ENCODE data around the gene DPP6. TPM values are rescaled to one million over a fixed set of nuclear protein-coding genes. Genes with fewer than 3 reads are reported as not detected.
"Not testable (repeated sequence)": the region's sequence is repeated elsewhere in the genome, so short reads cannot be mapped to it uniquely, and the experiment has no call there.

Gene DPP6
- polyA plus RNA-seq, 3 donors = 0.06 to 0.68 TPM; not detected in 1

GRCh38 chr7:154916381-154916780 is 864.2 kb downstream of the DPP6 start:
- WGBS, 3 donors = 81 to 93% (median 82%) methylated on average over 10 to 14 of the region's 14 CpGs
- H3K27ac ChIP-seq (ENCODE audit: low read depth, low read length) = no peak overlapping the region

GRCh38 chr7:154916856-154917807 is 864.9 kb downstream of the DPP6 start:
- no peak overlapping the region for H3K27ac ChIP-seq (ENCODE audit: low read depth, low read length)
- 84 to 90% (median 88%) methylated on average over 13 of the region's 13 CpGs for WGBS, 3 donors

GRCh38 chr7:154917808-154918160 is 865.6 kb downstream of the DPP6 start:
- WGBS, 3 donors = 72 to 86% (median 83%) methylated on average over 7 of the region's 7 CpGs

GRCh38 chr7:154918266-154918665 is 866.1 kb downstream of the DPP6 start:
- H3K27ac ChIP-seq (ENCODE audit: low read depth, low read length) = no peak overlapping the region
- 78 to 79% (median 78%) methylated on average over 6 of the region's 6 CpGs for WGBS, 3 donors

More at GRCh38 chr7:154917808-154918160, 865.6 kb downstream of the DPP6 start:
- H3K27ac ChIP-seq (ENCODE audit: low read depth, low read length) = no peak overlapping the region

- WGBS, 3 donors = 82 to 85% (median 84%) methylated on average over 6 of the region's 6 CpGs
These were observed 866.5 kb downstream of the DPP6 start for GRCh38 chr7:154918741-154919140.

GRCh38 chr7:154919344-154920225 is 867.4 kb downstream of the DPP6 start:
- no peak overlapping the region for H3K27ac ChIP-seq (ENCODE audit: low read depth, low read length)
- 34 to 69% (median 64%) methylated on average over 11 of the region's 11 CpGs for WGBS, 3 donors

More at GRCh38 chr7:154918741-154919140, 866.5 kb downstream of the DPP6 start:
- no peak overlapping the region for H3K27ac ChIP-seq (ENCODE audit: low read depth, low read length)

- WGBS, 3 donors = 66 to 71% (median 70%) methylated on average over 2 of the region's 2 CpGs
These were observed 870.3 kb downstream of the DPP6 start for GRCh38 chr7:154922472-154922871.

GRCh38 chr7:154927624-154928125 is 875.5 kb downstream of the DPP6 start:
- WGBS, 3 donors = 0 to 2% (median 1%) methylated on average over 5 of the region's 5 CpGs
- H3K27ac ChIP-seq (ENCODE audit: low read depth, low read length) = no peak overlapping the region

More at GRCh38 chr7:154922472-154922871, 870.3 kb downstream of the DPP6 start:
- not testable (repeated sequence) for H3K27ac ChIP-seq (ENCODE audit: low read depth, low read length)

- 2 to 9% (median 3%) methylated on average over 17 of the region's 17 CpGs for WGBS, 3 donors
- H3K27ac ChIP-seq (ENCODE audit: low read depth, low read length) = no peak overlapping the region
These were observed 876.2 kb downstream of the DPP6 start for GRCh38 chr7:154928136-154929005.

GRCh38 chr7:154929006-154929726 is 877.0 kb downstream of the DPP6 start:
- H3K27ac ChIP-seq (ENCODE audit: low read depth, low read length) = no peak overlapping the region
- WGBS, 3 donors = 48 to 56% (median 51%) methylated on average over 9 of the region's 9 CpGs

GRCh38 chr7:154931906-154932305 is 879.7 kb downstream of the DPP6 start:
- WGBS, 3 donors = 92 to 97% (median 93%) methylated on average over 2 of the region's 2 CpGs
- H3K27ac ChIP-seq (ENCODE audit: low read depth, low read length) = no peak overlapping the region

GRCh38 chr7:154934353-154934952 is 882.3 kb downstream of the DPP6 start:
- 93 to 96% (median 94%) methylated on average over 5 of the region's 5 CpGs for WGBS, 3 donors
- not testable (repeated sequence) for H3K27ac ChIP-seq (ENCODE audit: low read depth, low read length)

- no peak overlapping the region for H3K27ac ChIP-seq (ENCODE audit: low read depth, low read length)
- WGBS, 3 donors = 67 to 75% (median 69%) methylated on average over 1 of the region's 1 CpG
These were observed 885.6 kb downstream of the DPP6 start for GRCh38 chr7:154937837-154938236.

- H3K27ac ChIP-seq (ENCODE audit: low read depth, low read length) = no peak overlapping the region
- 53 to 92% (median 85%) methylated on average over 2 of the region's 2 CpGs for WGBS, 3 donors
These were observed 890.5 kb downstream of the DPP6 start for GRCh38 chr7:154942691-154943090.
